Stimulated activated CD4-positive, alpha-beta T cell treated with anti-CD3 and anti-CD28 coated beads, Interleukin-15, amount 100 ng/mL, for 24 hours (primary cell): Measurements from ENCODE around the gene BMPER.
"Not testable (repeated sequence)": the region's sequence is repeated elsewhere in the genome, so short reads cannot be mapped to it uniquely, and the experiment has no call there.

Source experiments
- DNase-seq: peaks from one replicate; pipeline ENCODE4 v3.0.0-alpha.2; 2020

Gene BMPER

GRCh38 chr7:34153656-34154270 lies 248.4 kb downstream of the BMPER start:
- DNase-seq = no peak

GRCh38 chr7:34155220-34155908 lies 250.0 kb downstream of the BMPER start:
- no peak for DNase-seq

- DNase-seq = no peak
Observed at GRCh38 chr7:34156336-34156735, 251.0 kb downstream of the BMPER start.

- DNase-seq = no peak
Observed at GRCh38 chr7:34157137-34157536, 251.8 kb downstream of the BMPER start.

- no peak for DNase-seq
Observed at GRCh38 chr7:34158368-34159153, 253.2 kb downstream of the BMPER start.

GRCh38 chr7:34160261-34160752 lies 255.0 kb downstream of the BMPER start:
- no peak for DNase-seq

- DNase-seq = no peak
Observed at GRCh38 chr7:34162027-34162565, 256.8 kb downstream of the BMPER start.

- DNase-seq = no peak
Observed at GRCh38 chr7:34162677-34163076, 257.3 kb downstream of the BMPER start.

GRCh38 chr7:34163956-34164355 lies 258.6 kb downstream of the BMPER start:
- no peak for DNase-seq

- DNase-seq = no peak
Observed at GRCh38 chr7:34165466-34165865, 260.1 kb downstream of the BMPER start.

GRCh38 chr7:34165927-34166550 lies 260.7 kb downstream of the BMPER start:
- no peak for DNase-seq

- no peak for DNase-seq
Observed at GRCh38 chr7:34168013-34168412, 262.7 kb downstream of the BMPER start.

GRCh38 chr7:34174688-34175616 lies 269.6 kb downstream of the BMPER start:
- not testable (repeated sequence) for DNase-seq

GRCh38 chr7:34175837-34176236 lies 270.5 kb downstream of the BMPER start:
- no peak for DNase-seq

GRCh38 chr7:34177476-34177875 lies 272.1 kb downstream of the BMPER start:
- DNase-seq = no peak

- no peak for DNase-seq
Observed at GRCh38 chr7:34181271-34181958, 276.1 kb downstream of the BMPER start.

GRCh38 chr7:34184466-34184865 lies 279.1 kb downstream of the BMPER start:
- no peak for DNase-seq

GRCh38 chr7:34187798-34188307 lies 282.5 kb downstream of the BMPER start:
- DNase-seq = no peak

GRCh38 chr7:34189031-34189430 lies 283.7 kb downstream of the BMPER start:
- no peak for DNase-seq

GRCh38 chr7:34190299-34190698 lies 285.0 kb downstream of the BMPER start:
- no peak for DNase-seq

GRCh38 chr7:34191162-34191561 lies 285.8 kb downstream of the BMPER start:
- DNase-seq = no peak
